Measurements from ENCODE around the gene SPINDOC.
"Not testable (repeated sequence)": the region's sequence is repeated elsewhere in the genome, so short reads cannot be mapped to it uniquely, and the experiment has no call there.

SPINDOC gene

DNA sequence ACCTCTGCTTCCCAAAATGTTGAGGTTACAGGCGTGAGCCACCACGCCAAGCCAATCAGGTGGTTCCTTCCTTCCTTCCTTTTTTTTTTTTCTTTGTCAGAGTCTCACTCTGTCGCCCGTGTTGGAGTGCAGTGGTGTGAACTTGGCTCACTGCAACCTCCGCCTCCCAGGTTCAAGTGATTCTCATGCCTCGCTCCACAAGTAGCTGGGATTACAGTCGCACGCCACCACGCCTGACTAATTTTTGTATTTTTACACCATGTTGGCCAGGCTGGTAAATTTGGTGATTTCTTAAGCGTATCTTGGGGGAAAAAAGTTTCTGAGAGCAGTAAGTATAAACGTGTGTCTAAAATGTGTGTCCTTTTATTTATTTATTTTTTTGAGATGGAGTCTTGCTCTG lies 18.2 kb upstream of the SPINDOC start:
- no peak for DNase-seq (ENCODE audit: extremely low spot score)
- ChIA-PET POLR2A (no interaction called here), CTCF (no interaction called here)
- no peak for TF ChIP-seq NFRKB (IDR thresholded peaks at IDR 0.05)
- TF ChIP-seq SP1 (IDR thresholded peaks at IDR 0.05): no peak

DNA sequence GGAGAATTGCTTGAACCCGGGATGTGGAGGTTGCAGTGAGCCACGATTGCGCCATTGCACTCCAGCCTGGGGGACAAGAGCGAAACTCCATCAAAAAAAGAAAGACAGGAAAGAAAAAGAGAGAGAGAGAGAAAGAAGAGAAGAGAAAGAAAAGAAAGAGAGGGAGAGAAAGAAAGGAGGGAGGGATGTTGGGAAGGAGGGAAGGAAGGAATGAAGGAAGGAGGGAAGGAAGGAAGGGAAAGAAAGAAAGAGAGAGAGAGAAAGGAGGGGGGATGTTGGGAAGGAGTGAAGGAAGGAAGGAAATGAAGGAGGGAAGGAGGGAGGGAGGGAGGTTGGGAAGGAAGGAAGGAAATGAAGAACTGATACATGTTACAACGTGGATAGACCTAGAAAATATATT lies 12.3 kb upstream of the SPINDOC start:
- ChIA-PET POLR2A (no interaction called here), CTCF (no interaction called here)
- no peak for DNase-seq (ENCODE audit: extremely low spot score)
- TF ChIP-seq FOXA1 (IDR thresholded peaks at IDR 0.05) (no peak), HDGF (IDR thresholded peaks at IDR 0.05; ENCODE audit: borderline replicate concordance) (no peak), LEF1 (IDR thresholded peaks at IDR 0.05; ENCODE audit: borderline replicate concordance) (no peak), FOXK2 (IDR thresholded peaks at IDR 0.05) (no peak), L3MBTL2 (conservative IDR thresholded peaks at IDR 0.05) (no peak)

DNA sequence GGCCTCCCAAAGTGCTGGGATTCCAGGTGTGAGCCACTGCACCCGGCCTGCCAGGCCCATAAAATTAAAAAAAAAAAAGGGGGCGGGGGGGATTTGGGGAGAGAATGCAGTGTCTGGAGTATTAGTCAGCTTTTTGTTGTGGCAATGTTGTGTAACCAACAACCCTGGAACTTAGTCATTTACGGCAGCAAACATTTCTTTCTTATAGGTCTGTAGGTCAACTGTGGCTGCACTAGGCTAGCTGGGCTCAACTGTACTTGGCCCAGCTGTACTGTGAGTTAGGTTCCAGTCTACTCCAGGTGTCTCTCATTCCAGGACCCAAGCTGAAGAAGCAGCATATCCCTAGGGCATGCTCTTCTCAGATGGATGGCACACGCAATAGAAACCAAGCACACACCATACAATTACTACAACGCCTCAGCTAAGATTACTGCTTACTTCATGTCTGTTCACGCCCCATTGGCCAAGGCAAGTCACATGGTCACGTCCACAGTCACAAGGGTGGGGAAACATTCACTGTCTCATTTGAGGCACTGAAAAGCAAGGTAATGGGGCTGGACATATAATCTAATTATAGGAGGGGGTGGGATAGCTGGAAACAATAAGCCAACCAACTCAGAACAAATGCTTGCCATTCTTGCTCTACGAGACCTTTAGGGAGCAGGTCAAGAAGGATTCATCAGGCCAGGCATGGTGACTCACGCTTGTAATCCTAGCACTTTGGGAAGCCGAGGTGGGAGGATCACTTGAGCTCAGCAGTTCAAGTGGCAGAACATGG lies 10.4 kb upstream of the SPINDOC start:
- TF ChIP-seq FOXK2 (IDR thresholded peaks at IDR 0.05): no peak
- no peak for TF ChIP-seq CTBP1 (IDR thresholded peaks at IDR 0.05; ENCODE audit: borderline replicate concordance)
- no peak for TF ChIP-seq BHLHE40 (IDR thresholded peaks at IDR 0.05; ENCODE audit: borderline replicate concordance)
- TF ChIP-seq ZNF384 (IDR thresholded peaks at IDR 0.05): no peak
- peak; percentile 90 for TF ChIP-seq L3MBTL2 (conservative IDR thresholded peaks at IDR 0.05)
- no peak for TF ChIP-seq NFRKB (IDR thresholded peaks at IDR 0.05)
- DNase-seq (ENCODE audit: extremely low spot score): peak; percentile 67
- POLR2A ChIA-PET: interaction anchor here (0.5 to 2.2 kb wide), 7 partner anchors 9 to 439 kb away, joined by 3 to 9 read pairs (median 4); partner anchors contain the start of gene RTN3
- CTCF ChIA-PET: interaction anchor here (0.6 kb wide), 2 partner anchors 56 to 66 kb away, joined by 3 to 4 read pairs; no protein-coding TSS in a partner anchor

DNA sequence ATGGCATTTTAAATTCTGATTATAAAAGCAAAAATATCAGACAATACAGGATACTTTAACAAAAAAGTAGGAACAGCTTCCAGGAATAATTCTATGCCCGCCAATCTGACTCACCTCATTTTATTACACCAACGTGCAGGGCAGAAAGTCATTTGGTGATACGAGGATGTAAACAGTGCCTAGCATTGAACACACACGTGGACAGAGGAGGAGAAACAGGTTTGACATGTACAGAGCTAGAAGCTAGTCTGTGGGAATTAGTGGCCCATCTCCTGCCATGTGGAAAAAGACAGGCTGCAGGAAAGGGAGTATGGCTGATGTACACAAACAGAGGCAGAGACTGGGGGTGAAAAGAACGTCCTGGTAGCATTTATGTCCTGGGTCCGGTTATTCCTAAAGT lies 9.0 kb upstream of the SPINDOC start:
- ChIA-PET CTCF (no interaction called here), POLR2A (interaction anchor here (1.3 to 2.2 kb wide), 2 partner anchors 10 to 14 kb away, joined by 3 to 9 read pairs; no protein-coding TSS in a partner anchor)
- TF ChIP-seq SP1 (IDR thresholded peaks at IDR 0.05): no peak
- no peak for DNase-seq (ENCODE audit: extremely low spot score)

DNA sequence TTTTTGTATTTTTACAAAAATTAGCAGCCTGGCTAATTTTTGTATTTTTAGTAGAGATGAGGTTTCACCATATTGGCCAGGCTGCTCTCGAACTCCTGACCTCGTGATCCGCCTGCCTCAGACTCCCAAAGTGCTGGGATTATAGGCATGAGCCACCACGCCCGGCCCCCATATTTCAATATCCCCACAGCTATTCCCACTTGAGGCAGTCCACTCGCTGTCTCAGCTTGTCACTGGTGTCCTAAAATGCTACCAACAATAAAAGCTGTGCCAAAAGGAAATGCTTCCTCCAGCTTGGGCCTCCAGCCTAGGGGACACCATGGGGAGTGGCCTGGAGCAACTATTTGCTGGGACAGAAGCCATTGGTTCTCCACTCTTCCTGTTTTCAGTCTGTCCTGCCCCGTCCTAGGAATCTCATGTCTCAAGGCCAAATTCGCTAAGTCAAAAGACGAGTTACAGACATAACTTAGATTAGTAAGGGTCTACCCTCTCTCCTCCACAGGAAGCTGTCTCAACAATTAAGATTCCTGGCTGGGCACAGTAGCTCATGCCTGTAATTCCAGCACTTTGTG lies 7.3 kb upstream of the SPINDOC start:
- DNase-seq (ENCODE audit: extremely low spot score): no peak
- TF ChIP-seq, protein P1, sequence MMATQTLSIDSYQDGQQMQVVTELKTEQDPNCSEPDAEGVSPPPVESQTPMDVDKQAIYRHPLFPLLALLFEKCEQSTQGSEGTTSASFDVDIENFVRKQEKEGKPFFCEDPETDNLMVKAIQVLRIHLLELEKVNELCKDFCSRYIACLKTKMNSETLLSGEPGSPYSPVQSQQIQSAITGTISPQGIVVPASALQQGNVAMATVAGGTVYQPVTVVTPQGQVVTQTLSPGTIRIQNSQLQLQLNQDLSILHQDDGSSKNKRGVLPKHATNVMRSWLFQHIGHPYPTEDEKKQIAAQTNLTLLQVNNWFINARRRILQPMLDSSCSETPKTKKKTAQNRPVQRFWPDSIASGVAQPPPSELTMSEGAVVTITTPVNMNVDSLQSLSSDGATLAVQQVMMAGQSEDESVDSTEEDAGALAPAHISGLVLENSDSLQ (IDR thresholded peaks at IDR 0.05): no peak
- TF ChIP-seq SUZ12 (IDR thresholded peaks at IDR 0.05) (no peak), FOXA1 (IDR thresholded peaks at IDR 0.05) (no peak), FOXK2 (IDR thresholded peaks at IDR 0.05) (no peak), NFRKB (IDR thresholded peaks at IDR 0.05) (no peak)
- ChIA-PET CTCF (no interaction called here), POLR2A (interaction anchor here (1.2 kb wide), 1 partner anchor 8 kb away, joined by 3 read pairs; no protein-coding TSS in a partner anchor)

DNA sequence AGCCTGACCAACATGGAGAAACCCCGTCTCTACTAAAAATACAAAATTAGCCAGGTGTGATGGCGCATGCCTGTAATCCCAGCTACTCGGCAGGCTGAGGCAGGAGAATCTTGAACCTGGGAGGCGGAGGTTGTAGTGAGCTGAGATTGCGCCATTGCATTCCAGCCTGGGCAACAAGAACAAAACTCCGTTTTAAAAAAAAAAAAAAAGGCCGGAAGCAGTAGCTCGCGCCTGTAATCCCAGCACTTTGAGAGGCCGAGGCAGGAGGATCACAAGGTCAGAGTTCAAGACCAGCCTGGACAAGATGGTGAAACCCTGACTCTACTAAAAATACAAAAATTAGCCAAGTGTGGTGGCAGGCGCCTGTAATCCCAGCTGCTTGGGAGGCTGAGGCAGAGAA lies 2.9 kb upstream of the SPINDOC start:
- POLR2A ChIA-PET; DNase-seq (ENCODE audit: extremely low spot score): not testable (repeated sequence)
- CTCF ChIA-PET: interaction anchor here (0.8 kb wide), 1 partner anchor 72 kb away, joined by 3 read pairs; no protein-coding TSS in a partner anchor

DNA sequence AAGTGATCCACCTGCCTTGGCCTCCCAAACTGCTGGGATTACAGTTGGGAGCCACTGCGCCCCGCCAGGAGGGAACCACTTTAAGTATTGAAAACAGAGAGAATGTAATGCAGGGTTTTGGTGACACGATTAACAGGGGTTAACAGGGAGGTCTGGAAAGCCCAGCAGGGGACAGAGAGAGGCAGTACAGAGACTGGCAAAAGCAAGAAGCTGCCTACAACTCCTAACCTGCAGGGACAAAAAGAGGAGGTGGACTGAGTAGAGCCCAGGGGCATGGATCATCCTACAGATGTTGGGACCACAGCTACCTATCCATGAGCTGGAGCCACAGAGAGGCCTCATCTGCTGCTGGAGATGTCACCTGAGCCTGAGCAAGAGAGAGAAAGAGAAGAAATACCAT lies 1.7 kb upstream of the SPINDOC start:
- ChIA-PET CTCF (no interaction called here), POLR2A (interaction anchor here (1.3 to 2.0 kb wide), 4 partner anchors 9 to 43 kb away, joined by 5 to 10 read pairs (median 7); partner anchors contain the start of genes MARK2 and ZFTA)
- no peak for DNase-seq (ENCODE audit: extremely low spot score)
- TF ChIP-seq SUZ12 (IDR thresholded peaks at IDR 0.05): no peak
- TF ChIP-seq, protein P1 (IDR thresholded peaks at IDR 0.05): no peak
- TF ChIP-seq FOXM1 (IDR thresholded peaks at IDR 0.05; ENCODE audit: borderline replicate concordance): no peak
- no peak for TF ChIP-seq LEF1 (IDR thresholded peaks at IDR 0.05; ENCODE audit: borderline replicate concordance)
- no peak for TF ChIP-seq NFRKB (IDR thresholded peaks at IDR 0.05)
- no peak for TF ChIP-seq FOXK2 (IDR thresholded peaks at IDR 0.05)
- no peak for TF ChIP-seq BHLHE40 (IDR thresholded peaks at IDR 0.05; ENCODE audit: borderline replicate concordance)
- TF ChIP-seq ARNT (IDR thresholded peaks at IDR 0.05): no peak
- no peak for TF ChIP-seq FOXA1 (IDR thresholded peaks at IDR 0.05)
- no peak for TF ChIP-seq SP1 (IDR thresholded peaks at IDR 0.05)
- TF ChIP-seq ELF4 (IDR thresholded peaks at IDR 0.05): no peak
- TF ChIP-seq CTBP1 (IDR thresholded peaks at IDR 0.05; ENCODE audit: borderline replicate concordance): no peak
- no peak for TF ChIP-seq L3MBTL2 (conservative IDR thresholded peaks at IDR 0.05)
- no peak for TF ChIP-seq TARDBP (IDR thresholded peaks at IDR 0.05)
- no peak for TF ChIP-seq HDGF (IDR thresholded peaks at IDR 0.05; ENCODE audit: borderline replicate concordance)
- TF ChIP-seq ZNF384 (IDR thresholded peaks at IDR 0.05): no peak

Data from HEK293T (cell line).